AG04449 (cell line): ENCODE data around the gene RAB6B.

Experiments used
- CTCF ChIA-PET: fragments of 350-600 bp; formaldehyde crosslinking; extraction: SDS; loops from one replicate; lab custom pipeline; 2021; ENCODE audit warnings: antibody characterized with exemption; lab: Yijun Ruan, JAX
- POLR2A ChIA-PET: fragments of 400-600, 350-600 bp; formaldehyde crosslinking; extraction: SDS; loops from one replicate; lab custom pipeline; 2020; ENCODE audit warnings: antibody characterized with exemption, inconsistent platforms; lab: Yijun Ruan, JAX
- DNase-seq: peaks from one replicate; pipeline ENCODE4 v3.0.0-alpha.2; 2010; ENCODE audit warnings: low read depth, low spot score
- H3K4me3 ChIP-seq: 2 replicates; pipeline ENCODE4 v1.5.1; 2011; ENCODE audit warnings: low read depth, mild to moderate bottlenecking, control low read depth, low read length
- TF ChIP-seq, protein P1 (sequence below): IDR thresholded peaks from one replicate; pipeline ENCODE4 v1.5.1; 2011; ENCODE audit warnings: mild to moderate bottlenecking, moderate library complexity, low read length, control low read depth, inconsistent platforms; ENCODE audit not compliant: insufficient read depth; ENCODE audit errors: missing control alignments

Gene RAB6B

GRCh38 chr3:133937061-133937686 lies 41.5 kb upstream of the RAB6B start:
- no peak for DNase-seq
- no peak overlapping the region for H3K4me3 ChIP-seq
- POLR2A ChIA-PET, result no interaction called here
- TF ChIP-seq, protein P1, sequence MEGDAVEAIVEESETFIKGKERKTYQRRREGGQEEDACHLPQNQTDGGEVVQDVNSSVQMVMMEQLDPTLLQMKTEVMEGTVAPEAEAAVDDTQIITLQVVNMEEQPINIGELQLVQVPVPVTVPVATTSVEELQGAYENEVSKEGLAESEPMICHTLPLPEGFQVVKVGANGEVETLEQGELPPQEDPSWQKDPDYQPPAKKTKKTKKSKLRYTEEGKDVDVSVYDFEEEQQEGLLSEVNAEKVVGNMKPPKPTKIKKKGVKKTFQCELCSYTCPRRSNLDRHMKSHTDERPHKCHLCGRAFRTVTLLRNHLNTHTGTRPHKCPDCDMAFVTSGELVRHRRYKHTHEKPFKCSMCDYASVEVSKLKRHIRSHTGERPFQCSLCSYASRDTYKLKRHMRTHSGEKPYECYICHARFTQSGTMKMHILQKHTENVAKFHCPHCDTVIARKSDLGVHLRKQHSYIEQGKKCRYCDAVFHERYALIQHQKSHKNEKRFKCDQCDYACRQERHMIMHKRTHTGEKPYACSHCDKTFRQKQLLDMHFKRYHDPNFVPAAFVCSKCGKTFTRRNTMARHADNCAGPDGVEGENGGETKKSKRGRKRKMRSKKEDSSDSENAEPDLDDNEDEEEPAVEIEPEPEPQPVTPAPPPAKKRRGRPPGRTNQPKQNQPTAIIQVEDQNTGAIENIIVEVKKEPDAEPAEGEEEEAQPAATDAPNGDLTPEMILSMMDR, result no peak
- CTCF ChIA-PET, result interaction anchor here (1.5 to 3.8 kb wide), 4 partner anchors 9 to 275 kb away, joined by 3 to 16 read pairs (median 12); no protein-coding TSS in a partner anchor

- TF ChIP-seq, protein P1, result no peak
- ChIA-PET CTCF (interaction anchor here (1.5 to 3.8 kb wide), 4 partner anchors 8 to 276 kb away, joined by 3 to 16 read pairs (median 12); no protein-coding TSS in a partner anchor), POLR2A (interaction anchor here (0.7 kb wide), 1 partner anchor 49 kb away, joined by 3 read pairs; no protein-coding TSS in a partner anchor)
- no peak for DNase-seq
- no peak overlapping the region for H3K4me3 ChIP-seq
Observed at GRCh38 chr3:133935843-133936769, 40.4 kb upstream of the RAB6B start.

- TF ChIP-seq, protein P1, result no peak
- no peak overlapping the region for H3K4me3 ChIP-seq
- no peak for DNase-seq
- ChIA-PET CTCF (interaction anchor here (2.1 kb wide), 1 partner anchor 277 kb away, joined by 12 read pairs; no protein-coding TSS in a partner anchor), POLR2A (no interaction called here)
Observed at GRCh38 chr3:133934996-133935842, 39.5 kb upstream of the RAB6B start.

- CTCF ChIA-PET, result interaction anchor here (1.4 to 6.7 kb wide), 3 partner anchors 11 to 279 kb away, joined by 3 to 139 read pairs (median 3); no protein-coding TSS in a partner anchor
- DNase-seq, result no peak
- POLR2A ChIA-PET, result no interaction called here
- TF ChIP-seq, protein P1, result no peak
- H3K4me3 ChIP-seq, result no peak overlapping the region
Observed at GRCh38 chr3:133934073-133934970, 38.6 kb upstream of the RAB6B start.
